ENCODE results near the gene TCEAL8.
"Not testable (repeated sequence)": the region's sequence is repeated elsewhere in the genome, so short reads cannot be mapped to it uniquely, and the experiment has no call there.

TCEAL8 gene, protein sequence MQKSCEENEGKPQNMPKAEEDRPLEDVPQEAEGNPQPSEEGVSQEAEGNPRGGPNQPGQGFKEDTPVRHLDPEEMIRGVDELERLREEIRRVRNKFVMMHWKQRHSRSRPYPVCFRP

DNA sequence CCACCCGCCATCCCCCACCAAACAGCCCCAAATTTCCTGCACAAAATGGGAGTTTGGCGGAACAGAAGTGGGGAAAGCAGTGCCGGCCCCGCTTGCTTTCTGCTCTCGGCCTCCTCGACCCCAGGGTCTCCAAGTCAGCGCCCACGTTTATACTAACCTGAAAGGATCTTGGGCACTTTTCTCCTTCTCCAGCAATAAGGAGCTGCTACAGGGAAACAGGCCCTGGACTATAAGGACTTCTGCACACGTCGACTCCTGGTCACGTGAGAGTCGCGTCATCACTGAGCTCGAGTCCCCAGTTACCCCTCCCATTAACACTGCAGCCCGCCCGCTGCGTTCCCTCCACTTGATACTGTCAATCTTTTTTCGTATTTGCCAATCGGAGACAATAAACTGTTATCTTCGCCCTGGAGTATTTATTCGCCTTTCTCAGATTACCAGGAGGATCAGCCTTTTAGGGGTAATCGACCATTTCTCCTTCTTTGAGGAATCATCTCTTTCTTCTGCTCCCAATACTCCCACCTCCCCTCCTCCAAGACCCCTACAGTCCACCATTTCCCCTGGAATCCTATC, at the start of gene TCEAL8:
Gene TCEAL8 (minus strand): TSS at position 235 of the 573 bp plus-strand sequence. CDS start 1,176 bp downstream, outside the sequence.
- peak; percentile 72 for DNase-seq (ENCODE audit: low spot score)

- no peak for DNase-seq (ENCODE audit: low spot score)
Observed at GRCh38 chrX:103304705-103305104, 49.8 kb upstream of the TCEAL8 start.

- DNase-seq (ENCODE audit: low spot score): no peak
Observed at GRCh38 chrX:103293118-103293517, 38.2 kb upstream of the TCEAL8 start.

GRCh38 chrX:103279624-103280023, 24.7 kb upstream of the TCEAL8 start:
- DNase-seq (ENCODE audit: low spot score): no peak

DNA sequence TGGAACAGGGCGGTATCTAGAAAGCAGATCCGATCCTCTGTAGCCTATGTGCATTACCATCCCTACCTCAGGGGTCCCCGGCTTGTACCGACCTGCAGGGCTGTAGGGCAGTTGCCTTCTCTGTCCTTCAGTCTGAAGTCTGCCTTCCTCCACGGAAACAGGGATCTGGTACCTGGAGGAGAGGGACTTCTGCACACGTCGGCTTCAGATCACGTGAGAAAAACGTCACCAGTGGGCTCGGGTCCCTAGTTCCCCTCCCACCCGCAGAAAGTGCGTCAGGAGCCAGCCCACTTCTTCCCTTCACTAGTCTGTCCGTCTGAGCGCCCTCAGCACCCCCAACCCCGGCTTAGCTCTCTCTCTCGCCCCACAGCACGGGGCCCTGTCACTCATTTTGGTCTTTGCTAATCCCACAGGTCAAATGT, 21.6 kb upstream of the TCEAL8 start, which contains the start of gene TCEAL5:
Gene TCEAL5 (minus strand): TSS at position 170 of the 422 bp plus-strand sequence. CDS start 2,187 bp downstream, outside the sequence.
- DNase-seq (ENCODE audit: low spot score): no peak

- no peak for DNase-seq (ENCODE audit: low spot score)
Observed at GRCh38 chrX:103275947-103276567, 21.1 kb upstream of the TCEAL8 start.

DNA sequence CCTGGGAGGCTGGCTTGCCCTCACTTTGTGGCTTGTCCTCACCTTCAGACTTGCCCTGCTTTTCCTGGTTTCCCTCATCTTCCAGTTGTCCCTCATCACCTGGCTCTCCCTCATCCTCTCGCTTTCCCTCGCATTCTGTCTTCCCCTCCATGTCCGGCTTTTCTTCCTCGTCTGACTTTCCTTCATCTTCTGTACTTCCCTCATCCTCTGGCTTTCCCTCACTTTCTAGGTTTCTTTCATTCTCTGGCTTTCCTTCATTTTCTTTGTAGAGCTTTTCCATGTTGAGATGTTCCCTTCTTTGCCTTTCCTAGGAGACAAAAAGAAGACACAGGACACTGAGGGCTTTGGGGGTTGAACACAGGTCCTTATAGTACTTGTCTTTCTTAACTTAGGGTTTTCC, 19.3 kb upstream of the TCEAL8 start:
- no peak for DNase-seq (ENCODE audit: low spot score)

GRCh38 chrX:103258275-103258674, 3.3 kb upstream of the TCEAL8 start:
- no peak for DNase-seq (ENCODE audit: low spot score)

DNA sequence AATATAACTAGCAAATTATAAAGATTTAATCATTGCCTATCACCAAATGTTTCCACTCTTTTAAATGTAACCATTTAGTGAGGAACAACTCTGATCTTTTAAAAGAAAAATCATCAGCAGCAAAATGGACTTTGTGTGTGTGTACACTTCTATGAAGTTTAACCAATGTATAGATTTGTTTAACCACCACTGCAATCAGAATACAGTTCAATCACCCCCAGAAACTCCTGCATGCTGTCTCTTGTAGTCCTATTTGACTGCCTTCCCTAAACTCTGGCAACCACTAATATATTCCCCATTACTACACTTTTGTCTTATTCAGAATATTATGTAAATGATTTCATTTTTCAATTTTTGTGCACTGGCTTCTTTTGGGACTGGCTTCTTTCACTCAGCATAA, 1.7 kb upstream of the TCEAL8 start:
- DNase-seq (ENCODE audit: low spot score): no peak

- DNase-seq (ENCODE audit: low spot score): peak; percentile 47
Observed at GRCh38 chrX:103254171-103254824, 657 bp downstream of the TCEAL8 start.

DNA sequence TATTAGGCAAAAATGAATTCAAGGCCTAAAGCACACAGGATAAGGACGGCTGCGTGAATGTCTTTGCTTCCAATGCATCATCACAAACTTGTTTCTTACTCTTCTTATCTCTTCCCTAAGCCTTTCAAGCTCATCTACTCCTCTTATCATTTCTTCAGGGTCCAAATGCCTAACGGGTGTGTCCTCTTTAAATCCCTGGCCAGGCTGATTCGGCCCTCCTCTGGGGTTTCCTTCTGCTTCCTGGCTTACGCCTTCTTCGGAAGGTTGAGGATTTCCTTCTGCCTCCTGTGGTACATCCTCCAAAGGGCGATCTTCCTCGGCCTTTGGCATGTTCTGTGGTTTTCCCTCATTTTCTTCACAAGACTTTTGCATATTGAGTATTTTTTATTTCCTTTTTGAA, 1.3 kb downstream of the TCEAL8 start:
- no peak for DNase-seq (ENCODE audit: low spot score)

DNA sequence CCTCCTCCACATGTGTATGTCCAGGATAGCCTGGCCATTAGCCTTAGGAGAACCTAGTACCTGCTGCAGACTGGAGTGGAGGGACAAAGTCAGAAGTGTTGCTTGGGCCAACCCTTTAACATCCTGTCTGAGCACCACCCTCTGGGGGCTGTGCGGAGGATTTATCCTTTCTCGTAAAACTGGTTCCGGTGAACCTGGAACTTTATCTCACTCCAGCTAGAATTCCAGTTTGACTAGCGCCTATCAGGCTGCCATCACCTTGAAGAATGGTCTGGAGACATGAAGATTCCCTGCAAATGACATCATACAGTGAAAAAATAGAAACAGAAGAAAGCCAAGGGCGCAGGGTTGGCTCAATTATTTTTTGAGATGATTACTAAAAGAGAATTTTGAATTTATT, 4.0 kb downstream of the TCEAL8 start:
- no peak for DNase-seq (ENCODE audit: low spot score)

- DNase-seq (ENCODE audit: low spot score): no peak
Observed at GRCh38 chrX:103249805-103250204, 5.2 kb downstream of the TCEAL8 start.

- DNase-seq (ENCODE audit: low spot score): peak; percentile 21
Observed at GRCh38 chrX:103248553-103248952, 6.4 kb downstream of the TCEAL8 start.

DNA sequence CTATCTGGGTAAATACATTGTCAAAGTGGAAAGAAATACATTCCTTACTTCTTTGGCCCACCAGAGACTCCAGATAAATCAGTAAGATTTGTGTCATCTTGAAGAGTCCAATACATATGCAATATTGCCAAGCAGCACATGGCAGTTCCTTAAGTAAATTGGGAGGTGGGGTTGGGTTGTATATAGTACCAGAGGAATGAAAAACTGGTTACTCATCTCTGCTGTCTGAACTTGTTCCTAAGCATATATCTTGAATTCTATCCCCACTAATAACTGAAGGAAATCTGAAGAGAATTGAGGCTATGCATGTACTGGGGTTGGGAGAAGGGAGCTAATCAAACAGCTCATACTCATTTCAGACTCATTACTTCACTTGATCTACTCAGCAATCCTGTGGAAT, 14.8 kb downstream of the TCEAL8 start:
- DNase-seq (ENCODE audit: low spot score): no peak

DNA sequence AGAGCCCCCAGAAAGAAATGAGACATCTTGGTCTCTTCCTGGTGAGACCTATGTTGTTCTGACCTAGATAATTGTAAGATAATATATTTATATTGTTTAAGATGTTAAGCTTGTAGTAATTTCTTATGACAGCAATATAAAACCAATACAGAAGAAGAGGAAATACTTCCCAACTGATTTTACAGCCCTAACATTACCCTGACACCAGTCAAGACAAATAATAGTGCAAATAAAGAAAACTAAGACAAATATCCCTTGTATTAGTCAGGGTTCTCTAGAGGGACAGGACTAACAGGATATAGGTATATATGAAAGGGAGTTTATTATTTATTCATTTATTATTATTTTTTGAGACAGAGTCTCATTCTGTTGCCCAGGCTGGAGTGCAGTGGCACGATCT, 18.7 kb downstream of the TCEAL8 start:
- DNase-seq (ENCODE audit: low spot score): no peak

GRCh38 chrX:103235608-103236007, 19.3 kb downstream of the TCEAL8 start:
- not testable (repeated sequence) for DNase-seq (ENCODE audit: low spot score)

GRCh38 chrX:103234869-103235268, 20.1 kb downstream of the TCEAL8 start:
- no peak for DNase-seq (ENCODE audit: low spot score)

- no peak for DNase-seq (ENCODE audit: low spot score)
Observed at GRCh38 chrX:103233263-103233662, 21.7 kb downstream of the TCEAL8 start.

DNA sequence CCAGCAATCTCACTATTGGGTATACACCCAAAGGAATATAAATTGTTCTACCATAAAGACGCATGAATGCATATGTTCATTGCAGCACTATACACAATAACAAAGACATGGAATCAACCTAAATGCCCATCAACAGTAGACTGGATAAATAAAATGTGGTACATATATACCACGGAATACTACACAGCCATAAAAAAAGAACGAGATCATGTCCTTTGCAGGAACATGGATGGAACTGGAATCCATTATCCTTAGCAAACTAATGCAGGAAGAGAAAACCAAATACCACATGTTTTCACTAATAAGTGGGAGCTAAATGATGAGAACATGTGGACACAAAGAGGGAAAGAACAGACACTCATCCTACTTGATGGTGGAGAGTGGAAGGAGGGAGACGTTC, 29.0 kb downstream of the TCEAL8 start:
- DNase-seq (ENCODE audit: low spot score): not testable (repeated sequence)

GRCh38 chrX:103220511-103221323, 34.2 kb downstream of the TCEAL8 start:
- no peak for DNase-seq (ENCODE audit: low spot score)

- no peak for DNase-seq (ENCODE audit: low spot score)
Observed at GRCh38 chrX:103215425-103215991, 39.4 kb downstream of the TCEAL8 start.
